Fibroblast of peridontal ligament (primary cell): ENCODE measurements around the gene PPM1H.
A peak's percentile ranks its signal among the peaks of the same experiment; 100 is the strongest.
"Not testable (repeated sequence)": the region's sequence is repeated elsewhere in the genome, so short reads cannot be mapped to it uniquely, and the experiment has no call there.

Source experiments
- DNase-seq: peaks from one replicate; pipeline ENCODE4 v3.0.0-alpha.2; 2010; ENCODE audit errors: extremely low read depth

PPM1H gene, protein sequence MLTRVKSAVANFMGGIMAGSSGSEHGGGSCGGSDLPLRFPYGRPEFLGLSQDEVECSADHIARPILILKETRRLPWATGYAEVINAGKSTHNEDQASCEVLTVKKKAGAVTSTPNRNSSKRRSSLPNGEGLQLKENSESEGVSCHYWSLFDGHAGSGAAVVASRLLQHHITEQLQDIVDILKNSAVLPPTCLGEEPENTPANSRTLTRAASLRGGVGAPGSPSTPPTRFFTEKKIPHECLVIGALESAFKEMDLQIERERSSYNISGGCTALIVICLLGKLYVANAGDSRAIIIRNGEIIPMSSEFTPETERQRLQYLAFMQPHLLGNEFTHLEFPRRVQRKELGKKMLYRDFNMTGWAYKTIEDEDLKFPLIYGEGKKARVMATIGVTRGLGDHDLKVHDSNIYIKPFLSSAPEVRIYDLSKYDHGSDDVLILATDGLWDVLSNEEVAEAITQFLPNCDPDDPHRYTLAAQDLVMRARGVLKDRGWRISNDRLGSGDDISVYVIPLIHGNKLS

GRCh38 chr12:62934799-62935674 lies at the start of gene PPM1H:
PPM1H (minus strand) TSS chr12:62935150; CDS start chr12:62934736, 414 bp downstream.
- peak; percentile 20 for DNase-seq

GRCh38 chr12:62983594-62983993 lies 48.6 kb upstream of the PPM1H start:
- no peak for DNase-seq

DNA sequence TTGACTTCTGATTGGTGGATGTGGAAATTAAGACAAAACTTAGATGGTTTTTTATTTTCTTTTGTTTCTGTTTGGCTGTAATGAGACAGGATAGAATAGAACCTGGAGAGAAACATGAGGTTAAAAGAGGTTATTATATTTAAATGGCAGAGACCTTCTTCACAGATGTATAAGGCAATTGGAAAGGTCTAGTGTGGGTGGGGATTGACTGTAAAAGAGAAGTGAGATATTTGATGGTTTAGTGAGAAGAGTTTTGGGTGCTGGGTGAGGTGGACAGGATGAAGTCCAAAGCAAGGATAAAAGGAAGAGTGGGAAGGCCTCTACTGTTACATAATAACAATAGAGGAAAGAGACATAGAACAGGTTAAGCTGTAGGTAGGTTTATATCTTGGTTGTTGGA lies 43.8 kb upstream of the PPM1H start:
- DNase-seq = no peak

- no peak for DNase-seq
Observed at GRCh38 chr12:62977883-62978282, 42.9 kb upstream of the PPM1H start.

DNA sequence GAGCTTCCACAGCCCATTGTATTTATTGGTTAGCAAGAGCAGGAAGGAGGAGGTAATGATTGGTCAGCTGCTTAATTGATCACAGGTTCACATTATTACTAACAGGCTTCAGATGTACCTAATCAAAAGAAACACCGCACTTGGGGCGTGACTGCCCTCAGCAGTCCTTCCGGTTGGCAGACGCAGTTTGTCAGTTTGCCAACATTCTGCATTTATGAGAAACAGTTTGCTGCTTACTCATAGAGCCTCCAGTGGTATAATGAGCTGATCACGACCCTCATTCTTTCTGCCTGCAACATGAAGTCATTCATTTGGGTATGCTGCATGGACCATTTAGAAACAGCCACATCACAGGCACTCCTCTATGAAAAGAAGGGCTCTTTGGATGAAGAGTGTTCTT lies 42.5 kb upstream of the PPM1H start:
- peak; percentile 31 for DNase-seq

- no peak for DNase-seq
Observed at GRCh38 chr12:62976110-62976662, 41.2 kb upstream of the PPM1H start.

DNA sequence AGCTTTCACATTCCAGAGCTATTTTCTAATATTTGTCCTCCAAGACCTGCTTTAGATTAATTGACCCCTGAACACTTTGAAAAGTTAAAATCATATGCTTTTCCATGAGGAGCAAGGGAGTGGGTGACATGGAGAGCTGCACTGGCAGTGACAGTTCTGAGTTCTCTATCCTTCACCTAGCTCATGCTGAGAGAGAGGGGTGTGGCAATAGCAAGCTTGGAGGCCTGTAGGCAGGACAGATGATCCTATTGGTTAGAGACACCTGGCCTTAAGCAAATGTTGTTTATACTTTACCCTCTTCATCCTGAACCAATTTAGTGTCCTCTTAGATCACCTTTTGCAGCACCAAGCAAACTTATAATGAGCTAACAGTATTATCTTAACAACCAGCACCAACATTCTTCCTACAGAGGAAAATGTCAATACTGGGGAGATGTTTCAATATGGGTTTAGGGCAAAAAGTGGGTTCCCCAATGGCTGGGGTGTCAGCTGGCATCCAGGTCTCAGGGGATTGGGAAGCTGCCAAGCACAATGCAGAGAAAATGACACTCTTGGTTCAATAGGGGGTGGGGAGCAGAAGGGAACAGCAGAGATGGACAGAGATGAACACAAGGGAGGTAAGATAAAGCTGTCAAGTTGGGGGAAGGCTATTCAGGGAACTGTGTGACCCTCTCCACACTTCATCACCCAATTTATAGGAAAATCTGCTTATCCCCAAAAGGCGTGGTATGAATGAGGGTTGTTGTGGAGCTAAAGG lies 37.0 kb upstream of the PPM1H start:
- DNase-seq = no peak

- DNase-seq = no peak
Observed at GRCh38 chr12:62969695-62970094, 34.7 kb upstream of the PPM1H start.

GRCh38 chr12:62967701-62968100 lies 32.8 kb upstream of the PPM1H start:
- no peak for DNase-seq

DNA sequence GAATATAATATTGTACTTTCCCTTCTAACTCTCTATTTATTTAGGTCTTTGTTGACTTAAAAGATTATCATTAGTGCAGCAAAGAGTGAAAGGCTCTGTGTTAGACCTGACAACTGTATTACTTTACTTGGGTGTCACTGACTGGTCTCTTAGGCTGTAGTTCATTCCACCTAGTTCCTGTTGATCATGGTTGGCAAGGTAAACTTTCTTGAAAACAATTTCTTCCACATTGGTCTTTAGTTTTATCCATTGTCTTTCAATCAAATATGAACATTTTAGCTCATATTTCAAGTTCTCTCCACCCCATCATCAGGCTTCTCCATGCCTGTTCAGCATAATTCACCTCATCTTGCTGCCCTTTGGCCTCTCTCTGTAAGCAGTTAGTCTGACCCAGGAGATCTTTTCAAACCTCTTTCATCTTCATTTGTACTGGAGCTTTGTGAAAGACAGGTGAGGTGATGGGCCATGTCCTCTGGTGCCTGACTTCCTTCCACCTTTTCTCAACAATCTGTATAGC lies 32.1 kb upstream of the PPM1H start:
- DNase-seq = no peak

- not testable (repeated sequence) for DNase-seq
Observed at GRCh38 chr12:62966446-62966989, 31.6 kb upstream of the PPM1H start.

GRCh38 chr12:62965700-62966099 lies 30.8 kb upstream of the PPM1H start:
- not testable (repeated sequence) for DNase-seq

GRCh38 chr12:62965242-62965641 lies 30.3 kb upstream of the PPM1H start:
- DNase-seq = not testable (repeated sequence)

GRCh38 chr12:62963486-62964041 lies 28.6 kb upstream of the PPM1H start:
- no peak for DNase-seq

DNA sequence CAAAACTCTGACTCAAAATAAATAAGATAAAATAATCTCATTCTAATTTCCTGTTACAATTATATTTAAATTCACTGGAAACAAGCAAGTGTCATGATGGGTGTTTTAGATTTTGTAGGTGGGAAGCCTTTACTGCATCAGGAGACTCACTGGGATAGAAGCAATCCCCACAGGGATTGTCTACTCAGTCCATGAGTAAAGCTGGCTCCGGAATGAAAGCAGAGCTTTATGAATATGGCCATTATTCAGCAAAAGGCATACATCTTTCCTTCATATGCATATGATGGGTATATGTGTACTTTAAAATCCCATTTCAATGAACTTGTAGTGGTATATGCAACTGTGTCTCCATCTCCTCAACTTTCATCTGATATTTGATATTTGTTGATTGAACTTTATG lies 25.4 kb upstream of the PPM1H start:
- no peak for DNase-seq

DNA sequence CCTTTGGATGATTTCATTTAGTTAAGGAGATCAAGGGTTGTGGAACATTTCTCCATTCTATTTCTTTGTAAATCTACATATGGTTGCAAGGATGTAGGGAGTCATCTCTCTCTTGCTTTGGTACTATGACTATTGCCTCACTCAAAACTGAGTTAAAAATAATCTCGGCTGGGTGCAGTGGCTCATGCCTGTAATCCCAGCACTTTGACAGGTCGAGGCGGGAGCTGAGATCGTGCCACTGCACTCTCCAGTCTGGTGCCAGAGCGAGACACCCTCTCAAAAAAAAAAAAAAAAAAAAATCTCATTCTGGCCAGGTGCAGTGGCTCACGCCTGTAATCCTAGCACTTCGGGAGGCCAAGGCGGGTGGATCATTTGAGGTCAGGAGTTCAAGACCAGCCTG lies 24.8 kb upstream of the PPM1H start:
- DNase-seq = no peak

- peak; percentile 70 for DNase-seq
Observed at GRCh38 chr12:62957233-62957953, 22.4 kb upstream of the PPM1H start.

DNA sequence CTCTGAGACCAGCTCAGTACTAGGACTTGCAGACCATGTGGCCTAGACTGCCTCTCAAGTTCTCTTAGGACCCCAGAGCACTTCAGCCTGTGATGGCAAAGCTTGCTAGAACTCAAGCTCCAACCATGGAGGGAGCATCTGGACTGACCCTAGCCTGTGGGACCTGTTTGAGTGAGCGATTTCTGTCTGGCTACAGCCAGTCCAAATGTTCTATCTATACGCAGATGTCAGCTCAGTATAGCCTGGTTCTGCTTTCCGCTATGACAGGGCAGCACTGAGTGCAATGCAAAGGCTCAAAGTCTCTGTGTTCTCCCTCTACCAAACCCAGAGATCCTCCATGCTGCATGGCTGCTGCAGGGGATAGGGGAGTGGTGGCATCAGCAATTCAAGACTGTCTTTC lies 20.7 kb upstream of the PPM1H start:
- DNase-seq = no peak

DNA sequence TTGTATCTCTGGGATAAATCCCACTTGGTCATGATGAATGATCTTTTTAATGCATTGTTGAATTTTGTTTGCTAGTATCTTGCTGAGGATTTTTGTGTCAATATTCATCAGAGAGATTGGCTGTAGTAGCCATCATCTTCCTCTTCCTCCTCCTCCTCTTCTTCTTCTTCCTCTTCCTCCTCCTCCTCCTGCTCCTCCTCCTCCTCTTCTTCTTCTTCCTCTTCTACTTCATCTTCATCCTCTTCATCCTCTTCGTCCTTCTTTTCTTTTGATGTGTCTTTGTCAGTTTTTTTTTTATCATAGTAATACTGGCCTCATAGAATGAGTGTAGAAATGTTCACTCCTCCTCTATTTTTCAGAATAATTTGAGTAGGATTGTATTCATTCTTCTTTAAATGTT lies 15.4 kb upstream of the PPM1H start:
- DNase-seq = no peak

DNA sequence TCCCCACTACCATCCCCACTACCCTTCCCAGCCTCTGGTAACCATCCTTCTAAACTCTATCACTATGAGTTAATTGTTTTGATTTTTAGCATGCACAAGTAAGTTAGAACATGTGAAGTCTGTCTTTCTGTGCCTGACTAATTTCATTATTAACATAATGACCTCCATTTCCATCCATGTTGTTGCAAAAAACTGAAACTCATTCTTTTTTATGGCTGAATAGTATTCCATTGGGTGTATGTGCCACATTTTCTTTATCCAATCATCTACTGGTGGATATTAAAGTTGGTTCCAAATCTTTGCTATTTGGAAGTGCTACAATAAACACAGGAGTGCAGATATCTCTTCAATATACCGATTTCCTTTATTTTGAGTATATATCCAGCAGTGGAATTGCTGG lies 13.2 kb upstream of the PPM1H start:
- DNase-seq = no peak
